GM18907 (cell line): Measurements from ENCODE around the gene SCNN1A.

Experiments
- ATAC-seq: cut with Tn5 transposase; IDR thresholded peaks from one replicate; pipeline ENCODE4 v1.9.1; 2021; ENCODE audit warnings: mild to moderate bottlenecking, moderate library complexity; ENCODE audit not compliant: unreplicated experiment

The SCNN1A gene

GRCh38 chr12:6375269-6376078 is at the start of gene SCNN1A:
Gene SCNN1A (minus strand): TSS chr12:6375563. CDS start chr12:6374783, 780 bp downstream.
- no peak for ATAC-seq

GRCh38 chr12:6424866-6425265 is 49.5 kb upstream of the SCNN1A start:
- no peak for ATAC-seq

- ATAC-seq, result no peak
Observed at GRCh38 chr12:6424008-6424347, 48.6 kb upstream of the SCNN1A start.

GRCh38 chr12:6423267-6424007 is 48.1 kb upstream of the SCNN1A start:
- ATAC-seq, result peak; percentile 44

- ATAC-seq, result no peak
Observed at GRCh38 chr12:6420364-6420763, 45.0 kb upstream of the SCNN1A start.

- no peak for ATAC-seq
Observed at GRCh38 chr12:6418796-6419195, 43.4 kb upstream of the SCNN1A start.

GRCh38 chr12:6416596-6416995 is 41.2 kb upstream of the SCNN1A start:
- no peak for ATAC-seq

GRCh38 chr12:6407236-6407954 is 32.0 kb upstream of the SCNN1A start:
- ATAC-seq, result no peak

GRCh38 chr12:6405963-6406362 is 30.6 kb upstream of the SCNN1A start:
- no peak for ATAC-seq

- no peak for ATAC-seq
Observed at GRCh38 chr12:6404390-6404789, 29.0 kb upstream of the SCNN1A start.

- ATAC-seq, result no peak
Observed at GRCh38 chr12:6399884-6400644, 24.7 kb upstream of the SCNN1A start.

GRCh38 chr12:6396031-6396430 is 20.7 kb upstream of the SCNN1A start:
- ATAC-seq, result no peak

- no peak for ATAC-seq
Observed at GRCh38 chr12:6394398-6394797, 19.0 kb upstream of the SCNN1A start.

- ATAC-seq, result no peak
Observed at GRCh38 chr12:6393109-6393508, 17.7 kb upstream of the SCNN1A start.

GRCh38 chr12:6392504-6392903 is 17.1 kb upstream of the SCNN1A start:
- no peak for ATAC-seq

- no peak for ATAC-seq
Observed at GRCh38 chr12:6391013-6391412, 15.7 kb upstream of the SCNN1A start.

- ATAC-seq, result no peak
Observed at GRCh38 chr12:6390084-6390799, 14.9 kb upstream of the SCNN1A start.

- no peak for ATAC-seq
Observed at GRCh38 chr12:6387541-6387940, 12.2 kb upstream of the SCNN1A start.

GRCh38 chr12:6386491-6386890 is 11.1 kb upstream of the SCNN1A start:
- no peak for ATAC-seq

- ATAC-seq, result no peak
Observed at GRCh38 chr12:6386038-6386437, 10.7 kb upstream of the SCNN1A start.
